HG03175 (cell line): ENCODE measurements around the gene MT1E.

Source experiments
- ATAC-seq: cut with Tn5 transposase; IDR thresholded peaks from one replicate; pipeline ENCODE4 v1.9.1; 2021; ENCODE audit warnings: mild to moderate bottlenecking, moderate library complexity; ENCODE audit not compliant: unreplicated experiment

MT1E gene

GRCh38 chr16:56623637-56624036, 1.9 kb upstream of the MT1E start:
- ATAC-seq: no peak

GRCh38 chr16:56625943-56626654, 518 bp downstream of the MT1E start:
- peak; percentile 9 for ATAC-seq

- no peak for ATAC-seq
Observed at GRCh38 chr16:56626685-56627084, 1.1 kb downstream of the MT1E start.

- ATAC-seq: no peak
Observed at GRCh38 chr16:56628486-56629350, 3.1 kb downstream of the MT1E start.

- no peak for ATAC-seq
Observed at GRCh38 chr16:56629531-56629930, 4.0 kb downstream of the MT1E start.

GRCh38 chr16:56630134-56630533, 4.6 kb downstream of the MT1E start:
- ATAC-seq: peak; percentile 68

- no peak for ATAC-seq
Observed at GRCh38 chr16:56631197-56631596, 5.6 kb downstream of the MT1E start.

GRCh38 chr16:56631832-56632155, 6.2 kb downstream of the MT1E start:
- ATAC-seq: no peak

GRCh38 chr16:56632156-56632847, 6.7 kb downstream of the MT1E start, which contains the start of gene MT1M:
Gene MT1M, plus strand, starts transcription at chr16:56632659. Its CDS starts 73 bp downstream, at chr16:56632732.
- no peak for ATAC-seq

GRCh38 chr16:56632848-56633365, 7.3 kb downstream of the MT1E start:
- no peak for ATAC-seq

GRCh38 chr16:56633535-56633934, 8.0 kb downstream of the MT1E start:
- ATAC-seq: no peak

- ATAC-seq: no peak
Observed at GRCh38 chr16:56634715-56635440, 9.3 kb downstream of the MT1E start.

- no peak for ATAC-seq
Observed at GRCh38 chr16:56635441-56635967, 9.9 kb downstream of the MT1E start.

GRCh38 chr16:56636616-56637413, 11.2 kb downstream of the MT1E start:
- no peak for ATAC-seq

- ATAC-seq: no peak
Observed at GRCh38 chr16:56637814-56638750, 12.5 kb downstream of the MT1E start, which contains the start of gene MT1A. Gene MT1A, plus strand, starts transcription at chr16:56638666. Its CDS starts 73 bp downstream, at chr16:56638739.

GRCh38 chr16:56639045-56639444, 13.5 kb downstream of the MT1E start:
- no peak for ATAC-seq

- ATAC-seq: no peak
Observed at GRCh38 chr16:56640076-56640475, 14.5 kb downstream of the MT1E start.

- ATAC-seq: no peak
Observed at GRCh38 chr16:56641166-56641565, 15.6 kb downstream of the MT1E start.
